ENCODE measurements around the gene SENP1.

The SENP1 gene

GRCh38 chr12:48017496-48017895 lies 88.4 kb downstream of the SENP1 start:
- Histone ChIP-seq H3K4me3 (no peak overlapping the region), H3K36me3 (ENCODE audit: insufficient read depth, low read length) (no peaks in the 10 kb centered on the region), H3K9me3 (ENCODE audit: low read depth, low read length) (no peaks in the 10 kb centered on the region), H3K27ac (no peak overlapping the region), H3K9ac (ENCODE audit: insufficient read length) (no peak overlapping the region)
- TF ChIP-seq POLR2AphosphoS5 (IDR thresholded peaks at IDR 0.05; ENCODE audit: borderline replicate concordance, low read depth, low read length) (no peak), FOXP2 (optimal IDR thresholded peaks at IDR 0.05; ENCODE audit: control extremely low read depth, extremely low read length, insufficient read depth) (no peak), EZH2 (IDR thresholded peaks at IDR 0.05) (no peak)
- no peak for DNase-seq (ENCODE audit: low read depth, low spot score)

GRCh38 chr12:48016373-48017020 lies 89.4 kb downstream of the SENP1 start:
- H3K27ac ChIP-seq, result no peak overlapping the region
- TF ChIP-seq POLR2AphosphoS5 (IDR thresholded peaks at IDR 0.05; ENCODE audit: borderline replicate concordance, low read depth, low read length), result no peak
- TF ChIP-seq EZH2 (IDR thresholded peaks at IDR 0.05), result no peak
- TF ChIP-seq FOXP2 (optimal IDR thresholded peaks at IDR 0.05; ENCODE audit: control extremely low read depth, extremely low read length, insufficient read depth), result no peak
- no peak overlapping the region for H3K9ac ChIP-seq (ENCODE audit: insufficient read length)
- no peaks in the 10 kb centered on the region for H3K36me3 ChIP-seq (ENCODE audit: insufficient read depth, low read length)
- no peak for DNase-seq (ENCODE audit: low read depth, low spot score)
- H3K9me3 ChIP-seq (ENCODE audit: low read depth, low read length), result no peaks in the 10 kb centered on the region
- H3K4me3 ChIP-seq, result no peak overlapping the region

- Histone ChIP-seq H3K27ac (no peak overlapping the region), H3K9ac (ENCODE audit: insufficient read length) (no peak overlapping the region), H3K36me3 (ENCODE audit: insufficient read depth, low read length) (no peaks in the 10 kb centered on the region), H3K9me3 (ENCODE audit: low read depth, low read length) (no peaks in the 10 kb centered on the region), H3K4me3 (no peak overlapping the region)
- TF ChIP-seq FOXP2 (optimal IDR thresholded peaks at IDR 0.05; ENCODE audit: control extremely low read depth, extremely low read length, insufficient read depth) (no peak), EZH2 (IDR thresholded peaks at IDR 0.05) (no peak), POLR2AphosphoS5 (IDR thresholded peaks at IDR 0.05; ENCODE audit: borderline replicate concordance, low read depth, low read length) (no peak)
- DNase-seq (ENCODE audit: low read depth, low spot score), result no peak
Observed at GRCh38 chr12:48015954-48016353, 89.9 kb downstream of the SENP1 start.

- H3K36me3 ChIP-seq (ENCODE audit: insufficient read depth, low read length), result no peaks in the 10 kb centered on the region
- H3K4me3 ChIP-seq, result no peak overlapping the region
- TF ChIP-seq FOXP2 (optimal IDR thresholded peaks at IDR 0.05; ENCODE audit: control extremely low read depth, extremely low read length, insufficient read depth), result no peak
- no peak for DNase-seq (ENCODE audit: low read depth, low spot score)
- H3K9ac ChIP-seq (ENCODE audit: insufficient read length), result no peak overlapping the region
- no peaks in the 10 kb centered on the region for H3K9me3 ChIP-seq (ENCODE audit: low read depth, low read length)
- no peak overlapping the region for H3K27ac ChIP-seq
Observed at GRCh38 chr12:48015129-48015528, 90.8 kb downstream of the SENP1 start.

- H3K27ac ChIP-seq, result no peak overlapping the region
- no peak overlapping the region for H3K4me3 ChIP-seq
- H3K9me3 ChIP-seq (ENCODE audit: low read depth, low read length), result no peaks in the 10 kb centered on the region
- H3K9ac ChIP-seq (ENCODE audit: insufficient read length), result no peak overlapping the region
- TF ChIP-seq POLR2AphosphoS5 (IDR thresholded peaks at IDR 0.05; ENCODE audit: borderline replicate concordance, low read depth, low read length), result no peak
- TF ChIP-seq EZH2 (IDR thresholded peaks at IDR 0.05), result no peak
- TF ChIP-seq FOXP2 (optimal IDR thresholded peaks at IDR 0.05; ENCODE audit: control extremely low read depth, extremely low read length, insufficient read depth), result no peak
- no peaks in the 10 kb centered on the region for H3K36me3 ChIP-seq (ENCODE audit: insufficient read depth, low read length)
- no peak for DNase-seq (ENCODE audit: low read depth, low spot score)
Observed at GRCh38 chr12:48013287-48013686, 92.6 kb downstream of the SENP1 start.

GRCh38 chr12:48012070-48012469 lies 93.8 kb downstream of the SENP1 start:
- Histone ChIP-seq H3K9ac (ENCODE audit: insufficient read length) (no peak overlapping the region), H3K9me3 (ENCODE audit: low read depth, low read length) (no peaks in the 10 kb centered on the region), H3K4me3 (no peak overlapping the region), H3K36me3 (ENCODE audit: insufficient read depth, low read length) (no peaks in the 10 kb centered on the region), H3K27ac (no peak overlapping the region)
- TF ChIP-seq POLR2AphosphoS5 (IDR thresholded peaks at IDR 0.05; ENCODE audit: borderline replicate concordance, low read depth, low read length) (no peak), EZH2 (IDR thresholded peaks at IDR 0.05) (no peak), FOXP2 (optimal IDR thresholded peaks at IDR 0.05; ENCODE audit: control extremely low read depth, extremely low read length, insufficient read depth) (no peak)
- DNase-seq (ENCODE audit: low read depth, low spot score), result no peak

- H3K27ac ChIP-seq, result no peak overlapping the region
- H3K9me3 ChIP-seq (ENCODE audit: low read depth, low read length), result no peaks in the 10 kb centered on the region
- H3K9ac ChIP-seq (ENCODE audit: insufficient read length), result no peak overlapping the region
- no peak for DNase-seq (ENCODE audit: low read depth, low spot score)
- no peak overlapping the region for H3K4me3 ChIP-seq
- TF ChIP-seq EZH2 (IDR thresholded peaks at IDR 0.05), result no peak
- TF ChIP-seq FOXP2 (optimal IDR thresholded peaks at IDR 0.05; ENCODE audit: control extremely low read depth, extremely low read length, insufficient read depth), result no peak
- no peak for TF ChIP-seq POLR2AphosphoS5 (IDR thresholded peaks at IDR 0.05; ENCODE audit: borderline replicate concordance, low read depth, low read length)
- no peaks in the 10 kb centered on the region for H3K36me3 ChIP-seq (ENCODE audit: insufficient read depth, low read length)
Observed at GRCh38 chr12:48010366-48010970, 95.4 kb downstream of the SENP1 start.

- no peaks in the 10 kb centered on the region for H3K9me3 ChIP-seq (ENCODE audit: low read depth, low read length)
- DNase-seq (ENCODE audit: low read depth, low spot score), result no peak
- TF ChIP-seq POLR2AphosphoS5 (IDR thresholded peaks at IDR 0.05; ENCODE audit: borderline replicate concordance, low read depth, low read length) (no peak), FOXP2 (optimal IDR thresholded peaks at IDR 0.05; ENCODE audit: control extremely low read depth, extremely low read length, insufficient read depth) (no peak), EZH2 (IDR thresholded peaks at IDR 0.05) (no peak)
Observed at GRCh38 chr12:48009471-48009870, 96.4 kb downstream of the SENP1 start.

GRCh38 chr12:48008950-48009349 lies 96.9 kb downstream of the SENP1 start:
- no peak for DNase-seq (ENCODE audit: low read depth, low spot score)
- Histone ChIP-seq H3K27ac (no peak overlapping the region), H3K36me3 (ENCODE audit: insufficient read depth, low read length) (no peaks in the 10 kb centered on the region), H3K4me3 (no peak overlapping the region), H3K9ac (ENCODE audit: insufficient read length) (no peak overlapping the region), H3K9me3 (ENCODE audit: low read depth, low read length) (no peaks in the 10 kb centered on the region)
- TF ChIP-seq FOXP2 (optimal IDR thresholded peaks at IDR 0.05; ENCODE audit: control extremely low read depth, extremely low read length, insufficient read depth) (no peak), EZH2 (IDR thresholded peaks at IDR 0.05) (no peak), POLR2AphosphoS5 (IDR thresholded peaks at IDR 0.05; ENCODE audit: borderline replicate concordance, low read depth, low read length) (no peak)

More at GRCh38 chr12:48009471-48009870, 96.4 kb downstream of the SENP1 start:
- Histone ChIP-seq H3K4me3 (no peak overlapping the region), H3K27ac (no peak overlapping the region), H3K36me3 (ENCODE audit: insufficient read depth, low read length) (no peaks in the 10 kb centered on the region), H3K9ac (ENCODE audit: insufficient read length) (no peak overlapping the region)

Data from SK-N-MC (cell line).